GM12878 (cell line): ENCODE measurements around the gene DNAH5.

Experiments used
- ATF3 ChIP-seq: IDR thresholded peaks from 2 replicates; pipeline ENCODE4 v1.6.1; 2011; ENCODE audit warnings: low read depth, mild to moderate bottlenecking, low read length, moderate library complexity, borderline replicate concordance; ENCODE audit errors: extremely low read depth
- CTCF ChIP-seq, 3 experiments: IDR thresholded peaks in 2 of 3; conservative IDR thresholded peaks in 1 of 3; 2 replicates each; pipeline ENCODE4 v1.5.1; 2011; ENCODE audit warnings: low read depth in 3 of 3, low read length in 3 of 3, mild to moderate bottlenecking in 3 of 3, control low read depth in 2 of 3, moderate library complexity in 2 of 3, inconsistent platforms in 1 of 3, mixed read lengths in 1 of 3; ENCODE audit not compliant: control insufficient read depth in 2 of 3, insufficient read depth in 1 of 3; ENCODE audit errors: extremely low read depth in 1 of 3
- EP300 ChIP-seq, 2 experiments: fragments of 150-350 bp in 1 of 2; IDR thresholded peaks; 2 replicates each; pipeline ENCODE4 v1.6.1; 2011 to 2012; ENCODE audit warnings: low read depth in 2 of 2, low read length in 2 of 2, borderline replicate concordance in 1 of 2, improper control_type of control experiment in 1 of 2, inconsistent platforms in 1 of 2; ENCODE audit not compliant: control insufficient read depth in 1 of 2
- EZH2 ChIP-seq: IDR thresholded peaks from 2 replicates; pipeline ENCODE4 v1.6.1; 2012; ENCODE audit warnings: low read depth, mild to moderate bottlenecking, control low read depth, inconsistent platforms, low read length, borderline replicate concordance; ENCODE audit not compliant: control insufficient read depth
- KLF5 ChIP-seq: fragments of 450-650 bp; IDR thresholded peaks from 2 replicates; pipeline ENCODE4 v1.6.1; 2014; ENCODE audit warnings: mild to moderate bottlenecking; ENCODE audit not compliant: partially characterized antibody
- POLR2A ChIP-seq: IDR thresholded peaks from 2 replicates; pipeline ENCODE4 v1.6.1; 2011; ENCODE audit warnings: low read depth, mild to moderate bottlenecking, low read length
- POLR2AphosphoS5 ChIP-seq: IDR thresholded peaks from 2 replicates; pipeline ENCODE4 v1.6.1; 2011; ENCODE audit warnings: mild to moderate bottlenecking, low read length, inconsistent platforms
- SMARCA5 ChIP-seq: fragments of 450-650 bp; IDR thresholded peaks from 2 replicates; pipeline ENCODE4 v1.6.1; 2017; ENCODE audit warnings: mild to moderate bottlenecking
- SRF ChIP-seq, 2 experiments: IDR thresholded peaks; 2 replicates each; pipeline ENCODE4 v1.6.1; 2011; ENCODE audit warnings: low read depth in 2 of 2, low read length in 2 of 2, mild to moderate bottlenecking in 1 of 2, moderate library complexity in 1 of 2
- TAF1 ChIP-seq: IDR thresholded peaks from 2 replicates; pipeline ENCODE4 v1.6.1; 2011; ENCODE audit warnings: mild to moderate bottlenecking, low read depth, low read length, borderline replicate concordance

GRCh38 chr5:13816126-13816525, 128.4 kb downstream of the DNAH5 start:
- TF ChIP-seq KLF5 (no peak), SMARCA5 (no peak), EZH2 (no peak), CTCF (IDR thresholded peaks at IDR 0.05 in 2 of 3, conservative IDR thresholded peaks at IDR 0.05 in 1 of 3; ENCODE audit: control insufficient read depth in 2 of 3, extremely low read depth in 1 of 3, insufficient read depth in 1 of 3, low read depth in 3 of 3, low read length in 3 of 3) (no peak), ATF3 (no peak), SRF (IDR thresholded peaks at IDR 0.05; ENCODE audit: low read depth in 2 of 2, low read length in 2 of 2) (no peak), POLR2AphosphoS5 (no peak), EP300 (IDR thresholded peaks at IDR 0.05; ENCODE audit: borderline replicate concordance in 1 of 2, control insufficient read depth in 1 of 2, low read depth in 2 of 2, low read length in 2 of 2) (no peak), POLR2A (no peak), TAF1 (no peak)
